K562 (cell line): Measurements from ENCODE around the gene MYO15A. TPM values are rescaled to one million over a fixed set of nuclear protein-coding genes. Genes with fewer than 3 reads are reported as not detected.

Experiments used
- ARID2 ChIP-seq: fragments of 450-650 bp; IDR thresholded peaks from 2 replicates; pipeline ENCODE4 v1.6.1; 2017; ENCODE audit warnings: antibody characterized with exemption, mild to moderate bottlenecking
- CBFA2T2 ChIP-seq: fragments of 450-650 bp; conservative IDR thresholded peaks from 2 replicates; pipeline ENCODE4 v1.6.1; 2017; ENCODE audit warnings: mild to moderate bottlenecking
- CCNT2 ChIP-seq: IDR thresholded peaks from 2 replicates; pipeline ENCODE4 v1.6.1; 2011; ENCODE audit warnings: borderline replicate concordance, low read depth, mild to moderate bottlenecking, moderate library complexity, mixed read lengths, low read length; ENCODE audit not compliant: insufficient read length; ENCODE audit errors: extremely low read depth
- E2F4 ChIP-seq: sonication (generic); formaldehyde crosslinking; IDR thresholded peaks from 2 replicates; pipeline ENCODE4 v1.8.0; 2022; ENCODE audit warnings: mild to moderate bottlenecking, low read depth, missing genetic modification reagents
- ELF2 ChIP-seq: fragments of 250-450 bp; sonication (Bioruptor Pico); IDR thresholded peaks from 2 replicates; pipeline ENCODE4 v1.5.0; 2021; ENCODE audit warnings: mild to moderate bottlenecking
- EP300 ChIP-seq: IDR thresholded peaks from 2 replicates; pipeline ENCODE4 v1.6.1; 2012; ENCODE audit warnings: low read length, improper control_type of control experiment
- ETV5 ChIP-seq: sonication (generic); formaldehyde crosslinking; IDR thresholded peaks from 2 replicates; pipeline ENCODE4 v1.4.0; 2020; ENCODE audit warnings: low read depth, mild to moderate bottlenecking, missing genetic modification reagents
- GATAD2B ChIP-seq: fragments of 450-650 bp; IDR thresholded peaks from 2 replicates; pipeline ENCODE4 v1.6.1; 2017; ENCODE audit warnings: mild to moderate bottlenecking, borderline replicate concordance
- HBP1 ChIP-seq: fragments of 450-650 bp; formaldehyde crosslinking; IDR thresholded peaks from 2 replicates; pipeline ENCODE4 v1.4.0; 2022; ENCODE audit warnings: missing genetic modification characterization
- HMGN3 ChIP-seq: IDR thresholded peaks from 2 replicates; pipeline ENCODE4 v1.6.1; 2011; ENCODE audit warnings: borderline replicate concordance, low read depth, mild to moderate bottlenecking, mixed read lengths, low read length; ENCODE audit not compliant: insufficient read length; ENCODE audit errors: extremely low read depth
- HNRNPL ChIP-seq: fragments of 200-400 bp; formaldehyde crosslinking; IDR thresholded peaks from 2 replicates; pipeline ENCODE4 v1.6.1; 2017; ENCODE audit warnings: low read depth, mild to moderate bottlenecking, low read length
- KDM1A ChIP-seq, 2 experiments: fragments of 450-650 bp; IDR thresholded peaks; 2 replicates each; pipeline ENCODE4 v1.6.1; 2016; ENCODE audit warnings: mild to moderate bottlenecking in 2 of 2
- NBN ChIP-seq: fragments of 450-650 bp; IDR thresholded peaks from 2 replicates; pipeline ENCODE4 v1.6.1; 2016; ENCODE audit warnings: low read depth, mild to moderate bottlenecking
- NCOA1 ChIP-seq: fragments of 450-650 bp; IDR thresholded peaks from 2 replicates; pipeline ENCODE4 v1.6.1; 2016; ENCODE audit warnings: low read depth
- PCBP2 ChIP-seq: fragments of 200-400 bp; formaldehyde crosslinking; IDR thresholded peaks from 2 replicates; pipeline ENCODE4 v1.6.1; 2018; ENCODE audit warnings: low read length, low read depth, mild to moderate bottlenecking, moderate library complexity; ENCODE audit not compliant: poor library complexity, severe bottlenecking
- TAF1 ChIP-seq: IDR thresholded peaks from 2 replicates; pipeline ENCODE4 v1.6.1; 2011; ENCODE audit warnings: mild to moderate bottlenecking, low read length, moderate library complexity; ENCODE audit not compliant: insufficient read depth, control insufficient read depth, severe bottlenecking; ENCODE audit errors: extremely low read depth
- TBP ChIP-seq: optimal IDR thresholded peaks from 2 replicates; pipeline ENCODE3; 2011; ENCODE audit warnings: low read depth, low read length, improper control_type of control experiment
- ZBTB34 ChIP-seq: fragments of 250-450 bp; sonication (Bioruptor Pico); IDR thresholded peaks from 2 replicates; pipeline ENCODE4 v1.8.0; 2021; ENCODE audit warnings: mild to moderate bottlenecking, moderate library complexity
- ZNF174 ChIP-seq: fragments of 250-450 bp; sonication (Bioruptor Pico); IDR thresholded peaks from 2 replicates; pipeline ENCODE4 v1.4.0; 2020; ENCODE audit warnings: mild to moderate bottlenecking
- ZNF197 ChIP-seq: fragments of 200-800 bp; sonication (Bioruptor generic); IDR thresholded peaks from 2 replicates; pipeline ENCODE4 v1.6.1; 2016; ENCODE audit warnings: low read depth, missing genetic modification characterization, missing compliant biosample characterization
- ZNF354B ChIP-seq: fragments of 250-450 bp; sonication (Bioruptor Pico); IDR thresholded peaks from 2 replicates; pipeline ENCODE4 v1.4.0; 2020
- ZNF384 ChIP-seq: IDR thresholded peaks from 2 replicates; pipeline ENCODE4 v1.6.1; 2012; ENCODE audit warnings: low read depth, low read length, improper control_type of control experiment
- ZNF76 ChIP-seq: fragments of 250-450 bp; sonication (Bioruptor Pico); IDR thresholded peaks from 2 replicates; pipeline ENCODE4 v1.4.0; 2020; ENCODE audit warnings: mild to moderate bottlenecking, moderate library complexity, borderline replicate concordance
- ZNF79 ChIP-seq: fragments of 250-450 bp; sonication (Bioruptor Pico); IDR thresholded peaks from 2 replicates; pipeline ENCODE4 v1.4.0; 2020; ENCODE audit warnings: low read depth, mild to moderate bottlenecking, moderate library complexity
- polyA plus RNA-seq, 8 experiments: library from polyadenylated mRNA; depleted of rRNA in 4 of 8; stranded (reverse) in 5 of 8; unstranded in 3 of 8; fragments of >200 nt; fragmentation: Nextera tagmentation in 2 of 8; fragmentation: Illumina TruSeq in 1 of 8; extraction: Ambion mirVana in 2 of 8; extraction: Trizol in 1 of 8; gene quantifications; 2 replicates each; pipeline versions ENCODE4 v1.2.1 to v1.2.3, GENCODE V29; 2011 to 2014; ENCODE audit warnings: inconsistent platforms in 1 of 8, missing spikeins in 1 of 8
- total RNA-seq, 7 experiments: library from RNA; depleted of rRNA in 6 of 7; stranded (reverse); fragments of >200 nt in 6 of 7; fragmentation: Illumina TruSeq in 2 of 7; extraction: Trizol in 2 of 7; gene quantifications; 2 replicates each; pipeline versions ENCODE4 v1.2.1 to v1.2.3, GENCODE V29; 2011 to 2021; ENCODE audit warnings: low replicate concordance in 1 of 7

MYO15A gene
- total and polyA plus RNA-seq, 9 of the 15 experiments (the other 6 are each of a cell fraction or from before 2014, with no cell fraction given): 0.05 to 0.88 (median 0.14) TPM; not detected in 1

- TF ChIP-seq ZNF76 (CRISPR knock-in tag) (no peak), HBP1 (CRISPR knock-in tag) (no peak), E2F4 (no peak), KDM1A (IDR thresholded peaks at IDR 0.05) (peak; percentile 96 to 98), ETV5 (CRISPR knock-in tag) (no peak; the same call in 1 of the 2 replicates), NBN (0 out of 2 replicates have a peak, but pooled peaks have one; percentile 48), ZNF174 (no peak), HNRNPL (0 out of 2 replicates have a peak, but pooled peaks have one; percentile 57), ARID2 (no peak), TBP (peak; percentile 95), GATAD2B (peak; percentile 81; the same call in 1 of the 2 replicates), ZNF354B (CRISPR knock-in tag) (no peak), HMGN3 (peak; percentile 88), CCNT2 (peak; percentile 69), ZNF384 (no peak; the same call in 1 of the 2 replicates), CBFA2T2 (no peak), ZBTB34 (no peak), EP300 (0 out of 2 replicates have a peak, but pooled peaks have one; percentile 40), ZNF197 (CRISPR knock-in tag) (0 out of 2 replicates have a peak, but pooled peaks have one; percentile 63), ZNF79 (CRISPR knock-in tag) (no peak), ELF2 (CRISPR knock-in tag) (peak; percentile 51; the same call in 1 of the 2 replicates), PCBP2 (no peak), TAF1 (peak; percentile 95), NCOA1 (peak; percentile 98)
Measured at GRCh38 chr17:18087610-18088491, 20.7 kb upstream of the MYO15A start, which contains the start of gene DRG2 (continued).
